Renal pelvis (tissue), 4 donors: ENCODE data around the gene MADCAM1. TPM values are rescaled to one million over a fixed set of nuclear protein-coding genes. Genes with fewer than 3 reads are reported as not detected.
A peak's percentile ranks its signal among the peaks of the same experiment; 100 is the strongest.

Experiments used
- DNase-seq: peaks from one replicate; pipeline ENCODE4 v3.0.0-alpha.2; 2013
- polyA plus RNA-seq, 3 donors: library from polyadenylated mRNA; unstranded; fragments of 120-200 nt; gene quantifications; one replicate each; pipeline ENCODE4 v1.2.1, GENCODE V29; 2013; ENCODE audit not compliant: insufficient read length in 3 of 3

Gene MADCAM1
- polyA plus RNA-seq, 3 donors = 5.3 to 7.0 (median 5.7) TPM

GRCh38 chr19:531009-531752 lies 34.9 kb downstream of the MADCAM1 start:
- DNase-seq = peak; percentile 84

- DNase-seq = no peak
Observed at GRCh38 chr19:531753-532560, 35.7 kb downstream of the MADCAM1 start, which contains the start of gene CDC34. CDC34 (plus strand) TSS chr19:531760; CDS start chr19:531932, 172 bp downstream.

GRCh38 chr19:532561-533363 lies 36.5 kb downstream of the MADCAM1 start:
- peak; percentile 77 for DNase-seq

- no peak for DNase-seq
Observed at GRCh38 chr19:533364-534058, 37.2 kb downstream of the MADCAM1 start.

- DNase-seq = no peak
Observed at GRCh38 chr19:534088-534487, 37.8 kb downstream of the MADCAM1 start.

GRCh38 chr19:535017-535835 lies 38.9 kb downstream of the MADCAM1 start:
- DNase-seq = no peak

- DNase-seq = no peak
Observed at GRCh38 chr19:536031-536880, 40.0 kb downstream of the MADCAM1 start.

GRCh38 chr19:536881-537404 lies 40.7 kb downstream of the MADCAM1 start:
- no peak for DNase-seq

GRCh38 chr19:538641-539428 lies 42.5 kb downstream of the MADCAM1 start:
- DNase-seq = no peak

GRCh38 chr19:539429-540030 lies 43.2 kb downstream of the MADCAM1 start:
- DNase-seq = no peak

GRCh38 chr19:540867-541637 lies 44.8 kb downstream of the MADCAM1 start:
- no peak for DNase-seq

- DNase-seq = no peak
Observed at GRCh38 chr19:541699-542098, 45.4 kb downstream of the MADCAM1 start.

GRCh38 chr19:542173-542866 lies 46.0 kb downstream of the MADCAM1 start:
- DNase-seq = no peak

GRCh38 chr19:543910-544608 lies 47.8 kb downstream of the MADCAM1 start, which contains the start of gene GZMM:
GZMM (plus strand) TSS chr19:544053; CDS start chr19:544072, 19 bp downstream.
- DNase-seq = no peak

- DNase-seq = no peak
Observed at GRCh38 chr19:547117-547516, 50.8 kb downstream of the MADCAM1 start.
